CD8-positive, alpha-beta memory T cell (primary cell): ENCODE measurements around the gene TGOLN2. TPM values are rescaled to one million over a fixed set of nuclear protein-coding genes. Genes with fewer than 3 reads are reported as not detected.
"Not testable (repeated sequence)": the region's sequence is repeated elsewhere in the genome, so short reads cannot be mapped to it uniquely, and the experiment has no call there.

Experiments used
- CTCF ChIA-PET: fragments of 350-600 bp; sonication (Branson Sonifier 250); formaldehyde crosslinking; loops from one replicate; lab custom pipeline; 2021; ENCODE audit warnings: antibody characterized with exemption; lab: Charles Lee
- POLR2A ChIA-PET: fragments of 350-600 bp; sonication (Branson Sonifier 250); formaldehyde crosslinking; loops from one replicate; lab custom pipeline; 2021; ENCODE audit warnings: antibody characterized with exemption; lab: Charles Lee
- DNase-seq, 5 donors: peaks; one replicate each; pipeline versions ENCODE4 v3.0.0 to v3.0.0-alpha.2; 2020 to 2022; ENCODE audit warnings: mixed read lengths in 1 of 5
- H3K27ac ChIP-seq: one replicate; pipeline ENCODE4 v1.7.0; 2013; ENCODE audit warnings: low read depth, mild to moderate bottlenecking, low read length, moderate library complexity
- H3K27me3 ChIP-seq: 2 replicates; pipeline ENCODE4 v1.7.0; 2013; ENCODE audit warnings: low read length, mild to moderate bottlenecking; ENCODE audit not compliant: insufficient read depth, poor library complexity, severe bottlenecking
- H3K36me3 ChIP-seq: 2 replicates; pipeline ENCODE4 v1.7.0; 2013; ENCODE audit warnings: mild to moderate bottlenecking, low read length, moderate library complexity; ENCODE audit not compliant: insufficient read depth
- H3K4me1 ChIP-seq: 2 replicates; pipeline ENCODE4 v1.7.0; 2013; ENCODE audit warnings: mild to moderate bottlenecking, low read length, moderate library complexity; ENCODE audit not compliant: insufficient read depth
- H3K4me3 ChIP-seq: 2 replicates; pipeline ENCODE4 v1.7.0; 2013; ENCODE audit warnings: mild to moderate bottlenecking, low read length
- H3K9me3 ChIP-seq: 2 replicates; pipeline ENCODE4 v1.7.0; 2013; ENCODE audit warnings: mild to moderate bottlenecking, low read length
- H3K27ac Mint-ChIP-seq, 8 donors: one replicate each; pipeline ENCODE4 v1.8.0; 2020 to 2021; ENCODE audit warnings: mixed read lengths in 8 of 8, mild to moderate bottlenecking in 6 of 8, inconsistent platforms in 3 of 8, moderate library complexity in 3 of 8
- H3K27me3 Mint-ChIP-seq, 2 donors: one replicate each; pipeline ENCODE4 v1.8.0; 2020 to 2021; ENCODE audit warnings: mixed read lengths in 2 of 2, mild to moderate bottlenecking in 1 of 2, moderate library complexity in 1 of 2
- H3K36me3 Mint-ChIP-seq, 3 donors: one replicate each; pipeline ENCODE4 v1.8.0; 2020 to 2021; ENCODE audit warnings: mixed read lengths in 3 of 3, inconsistent platforms in 1 of 3, mild to moderate bottlenecking in 1 of 3
- H3K4me1 Mint-ChIP-seq, 3 donors: one replicate each; pipeline ENCODE4 v1.8.0; 2020 to 2021; ENCODE audit warnings: mixed read lengths in 3 of 3, inconsistent platforms in 1 of 3, mild to moderate bottlenecking in 1 of 3
- H3K4me3 Mint-ChIP-seq, 7 donors: one replicate each; pipeline ENCODE4 v1.8.0; 2020 to 2021; ENCODE audit warnings: mixed read lengths in 7 of 7, mild to moderate bottlenecking in 6 of 7, moderate library complexity in 4 of 7, inconsistent platforms in 2 of 7
- H3K9me3 Mint-ChIP-seq, 5 donors: one replicate each; pipeline ENCODE4 v1.8.0; 2020 to 2022; ENCODE audit warnings: mixed read lengths in 5 of 5, mild to moderate bottlenecking in 3 of 5, moderate library complexity in 2 of 5, inconsistent platforms in 1 of 5
- polyA plus RNA-seq: library from polyadenylated mRNA; unstranded; fragments of 300-500 nt; fragmentation: Illumina TruSeq; gene quantifications from one replicate; pipeline ENCODE4 v1.2.3, GENCODE V29; 2021
- total RNA-seq, 2 experiments: library from RNA; stranded (reverse); gene quantifications; one replicate each; pipeline ENCODE4 v1.2.3, GENCODE V29; 2021

The TGOLN2 gene
- total and polyA plus RNA-seq, 3 experiments from 2014 or later: 55.9 to 95.6 (median 93.4) TPM

GRCh38 chr2:85362653-85363387 lies 35.0 kb upstream of the TGOLN2 start:
- DNase-seq, POLR2A ChIA-PET, H3K4me3 ChIP-seq, H3K9me3 ChIP-seq, H3K27ac ChIP-seq, H3K27me3 Mint-ChIP-seq, H3K36me3 ChIP-seq, H3K4me3 Mint-ChIP-seq, H3K9me3 Mint-ChIP-seq, H3K27me3 ChIP-seq, H3K4me1 ChIP-seq, CTCF ChIA-PET: not testable (repeated sequence)
- Mint-ChIP-seq H3K36me3 (peaks cover 11 to 58% (median 13%) of the 10 kb centered on the region in 3 donors), H3K4me1 (peaks cover 10 to 15% (median 13%) of the 10 kb centered on the region in 3 donors), H3K27ac (peak overlapping the region in 1 of 8 donors; percentile 52)

GRCh38 chr2:85357736-85358135 lies 29.9 kb upstream of the TGOLN2 start:
- Mint-ChIP-seq H3K27ac (peak overlapping the region in 3 of 8 donors; percentile 21 to 53 (median 49)), H3K27me3 (no peaks in the 10 kb centered on the region), H3K4me1 (peaks cover 45 to 62% (median 49%) of the 10 kb centered on the region in 3 donors), H3K9me3 (no peaks in the 10 kb centered on the region), H3K4me3 (peak overlapping the region in 2 of 7 donors; percentile 52 to 64), H3K36me3 (peaks cover 4 to 64% (median 12%) of the 10 kb centered on the region in 3 donors)
- ChIA-PET POLR2A (interaction anchor here (0.8 kb wide), 1 partner anchor 10 kb away, joined by 3 read pairs; no protein-coding TSS in a partner anchor), CTCF (no interaction called here)
- peaks cover 3% of the 10 kb centered on the region for H3K36me3 ChIP-seq
- no peak overlapping the region for H3K4me3 ChIP-seq
- no peaks in the 10 kb centered on the region for H3K27me3 ChIP-seq
- peaks cover 24% of the 10 kb centered on the region for H3K4me1 ChIP-seq
- no peak for DNase-seq
- no peak overlapping the region for H3K27ac ChIP-seq
- H3K9me3 ChIP-seq: no peaks in the 10 kb centered on the region

- no peak overlapping the region for H3K4me3 ChIP-seq
- CTCF ChIA-PET: interaction anchor here (1.4 kb wide), 1 partner anchor 183 kb away, joined by 3 read pairs; the partner anchor contains the start of gene MAT2A
- POLR2A ChIA-PET: no interaction called here
- no peaks in the 10 kb centered on the region for H3K27me3 Mint-ChIP-seq
- H3K36me3 ChIP-seq: peaks cover 4% of the 10 kb centered on the region
- peak overlapping the region in 4 of 7 donors; percentile 18 to 100 (median 98) for H3K4me3 Mint-ChIP-seq
- H3K36me3 Mint-ChIP-seq: peaks cover 4 to 61% (median 10%) of the 10 kb centered on the region in 3 donors
- no peak overlapping the region for H3K27ac ChIP-seq
- H3K27ac Mint-ChIP-seq: peak overlapping the region in 1 of 8 donors; percentile 94
- peaks cover 47 to 74% (median 58%) of the 10 kb centered on the region in 3 donors for H3K4me1 Mint-ChIP-seq
- DNase-seq: no peak
- H3K9me3 ChIP-seq: no peaks in the 10 kb centered on the region
- H3K9me3 Mint-ChIP-seq: no peaks in the 10 kb centered on the region
- peaks cover 28% of the 10 kb centered on the region for H3K4me1 ChIP-seq
- H3K27me3 ChIP-seq: no peaks in the 10 kb centered on the region
Measured at GRCh38 chr2:85356186-85356585, 28.4 kb upstream of the TGOLN2 start.

- no peak for DNase-seq
- H3K4me3 Mint-ChIP-seq: peak overlapping the region; percentile 97 to 100 (median 99)
- H3K4me3 ChIP-seq: peak overlapping the region; percentile 98
- no peaks in the 10 kb centered on the region for H3K9me3 Mint-ChIP-seq
- H3K9me3 ChIP-seq: no peaks in the 10 kb centered on the region
- ChIA-PET POLR2A (interaction anchor here (0.5 to 3.9 kb wide), 8 partner anchors 28 to 224 kb away, joined by 3 to 86 read pairs (median 4); partner anchors contain the start of genes MAT2A and TGOLN2), CTCF (interaction anchor here (0.9 to 1.6 kb wide), 4 partner anchors 63 to 196 kb away, joined by 3 to 6 read pairs (median 4); partner anchors contain the start of gene SH2D6)
- H3K36me3 Mint-ChIP-seq: peaks cover 6 to 64% (median 15%) of the 10 kb centered on the region in 3 donors
- H3K27me3 ChIP-seq: no peaks in the 10 kb centered on the region
- peaks cover 11% of the 10 kb centered on the region for H3K36me3 ChIP-seq
- peaks cover 47 to 74% (median 58%) of the 10 kb centered on the region in 3 donors for H3K4me1 Mint-ChIP-seq
- H3K4me1 ChIP-seq: peaks cover 28% of the 10 kb centered on the region
- no peaks in the 10 kb centered on the region for H3K27me3 Mint-ChIP-seq
- H3K27ac Mint-ChIP-seq: peak overlapping the region; percentile 26 to 100 (median 98)
- H3K27ac ChIP-seq: peak overlapping the region; percentile 89
Measured at GRCh38 chr2:85355521-85355920, 27.7 kb upstream of the TGOLN2 start.

GRCh38 chr2:85355073-85355410 lies 27.3 kb upstream of the TGOLN2 start:
- H3K27ac ChIP-seq: peak overlapping the region; percentile 89
- no peaks in the 10 kb centered on the region for H3K9me3 Mint-ChIP-seq
- POLR2A ChIA-PET: interaction anchor here (1.0 to 3.9 kb wide), 8 partner anchors 28 to 197 kb away, joined by 3 to 86 read pairs (median 5); partner anchors contain the start of genes MAT2A, SH2D6 and TGOLN2
- peak overlapping the region; percentile 97 to 100 (median 99) for H3K4me3 Mint-ChIP-seq
- DNase-seq: no peak
- H3K4me1 ChIP-seq: peaks cover 28% of the 10 kb centered on the region
- peaks cover 12% of the 10 kb centered on the region for H3K36me3 ChIP-seq
- H3K4me3 ChIP-seq: peak overlapping the region; percentile 98
- H3K27me3 Mint-ChIP-seq: no peaks in the 10 kb centered on the region
- CTCF ChIA-PET: interaction anchor here (0.9 to 1.6 kb wide), 8 partner anchors 9 to 197 kb away, joined by 3 to 6 read pairs (median 3); partner anchors contain the start of genes MAT2A and SH2D6
- H3K9me3 ChIP-seq: no peaks in the 10 kb centered on the region
- no peaks in the 10 kb centered on the region for H3K27me3 ChIP-seq
- H3K27ac Mint-ChIP-seq: peak overlapping the region; percentile 94 to 100 (median 100)
- H3K4me1 Mint-ChIP-seq: peaks cover 47 to 74% (median 58%) of the 10 kb centered on the region in 3 donors
- H3K36me3 Mint-ChIP-seq: peaks cover 8 to 68% (median 17%) of the 10 kb centered on the region in 3 donors

GRCh38 chr2:85354286-85355072 lies 26.7 kb upstream of the TGOLN2 start, which contains the start of the genes ELMOD3 and RETSAT:
TSS of gene ELMOD3 (plus strand) at chr2:85354769. CDS start at chr2:85357199, 2,430 bp downstream.
TSS of gene RETSAT (minus strand) at chr2:85354528. CDS start at chr2:85354507, 21 bp downstream.
- ChIA-PET CTCF (interaction anchor here (0.9 to 1.6 kb wide), 10 partner anchors 9 to 197 kb away, joined by 3 to 6 read pairs (median 3); partner anchors contain the start of genes MAT2A and SH2D6), POLR2A (interaction anchor here (0.6 to 3.9 kb wide), 13 partner anchors 23 to 535 kb away, joined by 3 to 86 read pairs (median 5); partner anchors contain the start of genes MAT2A, SH2D6 and TGOLN2)
- Histone ChIP-seq H3K27ac (peak within 1 kb of the TSS; percentile 89), H3K4me1 (peaks cover 28% of the 10 kb centered on the region), H3K27me3 (no peaks in the 10 kb centered on the region), H3K36me3 (peaks cover 14% of the 10 kb centered on the region), H3K9me3 (no peaks in the 10 kb centered on the region), H3K4me3 (peak within 1 kb of the TSS; percentile 98)
- DNase-seq: peak; percentile 93 to 98 (median 98)
- H3K27ac Mint-ChIP-seq: peak within 1 kb of the TSS; percentile 94 to 100 (median 100)
- H3K9me3 Mint-ChIP-seq: no peaks in the 10 kb centered on the region
- peaks cover 45 to 71% (median 58%) of the 10 kb centered on the region in 3 donors for H3K4me1 Mint-ChIP-seq
- H3K27me3 Mint-ChIP-seq: no peaks in the 10 kb centered on the region
- H3K4me3 Mint-ChIP-seq: peak within 1 kb of the TSS; percentile 97 to 100 (median 99)
- peaks cover 8 to 69% (median 20%) of the 10 kb centered on the region in 3 donors for H3K36me3 Mint-ChIP-seq

- Histone ChIP-seq H3K4me1 (peaks cover 28% of the 10 kb centered on the region), H3K27me3 (no peaks in the 10 kb centered on the region), H3K27ac (peak overlapping the region; percentile 66), H3K9me3 (no peaks in the 10 kb centered on the region), H3K4me3 (peak overlapping the region; percentile 98), H3K36me3 (peaks cover 16% of the 10 kb centered on the region)
- Mint-ChIP-seq H3K27ac (peak overlapping the region; percentile 94 to 100 (median 100)), H3K4me1 (peaks cover 43 to 68% (median 54%) of the 10 kb centered on the region in 3 donors), H3K9me3 (no peaks in the 10 kb centered on the region), H3K27me3 (no peaks in the 10 kb centered on the region), H3K4me3 (peak overlapping the region; percentile 97 to 100 (median 99)), H3K36me3 (peaks cover 8 to 72% (median 19%) of the 10 kb centered on the region in 3 donors)
- ChIA-PET CTCF (interaction anchor here (1.0 to 1.6 kb wide), 6 partner anchors 8 to 198 kb away, joined by 3 to 6 read pairs (median 3); partner anchors contain the start of gene MAT2A), POLR2A (interaction anchor here (0.9 to 3.9 kb wide), 9 partner anchors 23 to 198 kb away, joined by 3 to 86 read pairs (median 5); partner anchors contain the start of genes MAT2A, SH2D6 and TGOLN2)
- DNase-seq: no peak
Measured at GRCh38 chr2:85353876-85354285, 26.1 kb upstream of the TGOLN2 start.
